Natural killer cell (primary cell): Measurements from ENCODE around the gene BYSL. TPM values are rescaled to one million over a fixed set of nuclear protein-coding genes. Genes with fewer than 3 reads are reported as not detected.

Experiments
- ATAC-seq, 3 donors: fragments of 150-1000 bp in 2 of 3; fragments of 200-7000 bp in 1 of 3; cut with Tn5 transposase; 1 replicate in 1 of 3; 2 replicates in 2 of 3; pipeline ENCODE4 v1.10.0; 2021; ENCODE audit warnings: mild to moderate bottlenecking in 2 of 3, moderate library complexity in 2 of 3
- DNase-seq, 2 donors: peaks; one replicate each; pipeline versions ENCODE4 v3.0.0 to v3.0.0-alpha.2; 2013 to 2021; ENCODE audit warnings: mixed read lengths in 1 of 2
- H3K27ac ChIP-seq: one replicate; pipeline ENCODE4 v1.5.1; 2013; ENCODE audit warnings: mild to moderate bottlenecking, low read length
- H3K27me3 ChIP-seq: one replicate; pipeline ENCODE4 v1.6.1; 2013; ENCODE audit warnings: low read length; ENCODE audit not compliant: control insufficient read depth, insufficient read depth
- H3K36me3 ChIP-seq: one replicate; pipeline ENCODE4 v1.6.1; 2013; ENCODE audit warnings: low read length; ENCODE audit not compliant: control insufficient read depth, insufficient read depth
- H3K4me1 ChIP-seq: one replicate; pipeline ENCODE4 v1.6.1; 2013; ENCODE audit warnings: low read length; ENCODE audit not compliant: control insufficient read depth, insufficient read depth
- H3K4me3 ChIP-seq: one replicate; pipeline ENCODE4 v1.5.1; 2013; ENCODE audit warnings: low read length
- H3K9me3 ChIP-seq: one replicate; pipeline ENCODE4 v1.6.1; 2013; ENCODE audit warnings: low read length; ENCODE audit not compliant: control insufficient read depth, insufficient read depth
- H3K27ac Mint-ChIP-seq, 2 donors: one replicate each; pipeline ENCODE4 v1.8.0; 2022; ENCODE audit warnings: mild to moderate bottlenecking in 2 of 2, mixed read lengths in 2 of 2, moderate library complexity in 1 of 2
- H3K27me3 Mint-ChIP-seq, 2 donors: one replicate each; pipeline ENCODE4 v1.8.0; 2022; ENCODE audit warnings: low read depth in 2 of 2, mixed read lengths in 2 of 2
- H3K36me3 Mint-ChIP-seq: one replicate; pipeline ENCODE4 v1.8.0; 2022; ENCODE audit warnings: mixed read lengths
- H3K4me1 Mint-ChIP-seq, 2 donors: one replicate each; pipeline ENCODE4 v1.8.0; 2022; ENCODE audit warnings: mixed read lengths in 2 of 2
- H3K4me3 Mint-ChIP-seq: one replicate; pipeline ENCODE4 v1.8.0; 2022; ENCODE audit warnings: mild to moderate bottlenecking, moderate library complexity, mixed read lengths
- H3K9me3 Mint-ChIP-seq, 2 donors: one replicate each; pipeline ENCODE4 v1.8.0; 2022; ENCODE audit warnings: mixed read lengths in 2 of 2
- CTCF ChIP-seq: fragments of 200-600 bp; IDR thresholded peaks from one replicate; pipeline ENCODE4 v1.8.0; 2022; ENCODE audit warnings: antibody characterized with exemption
- WGBS: methylation state at CpG from one replicate; pipeline ENCODE4 v1.1.7; 2013; ENCODE audit warnings: missing lambda C conversion rate; ENCODE audit not compliant: insufficient coverage; 5-methylcytosine and 5-hydroxymethylcytosine counted together
- intact Hi-C: fragments of 100-400 bp; cut with micrococcal nuclease; formaldehyde crosslinking; loops from one replicate; pipeline ENCODE4 v1.14.2; 2022
- total RNA-seq, 4 donors: library from RNA; stranded (reverse); fragments of 120-200 nt in 1 of 4; gene quantifications; one replicate each; pipeline versions ENCODE4 v1.2.3 to v1.2.4, GENCODE V29; 2013 to 2022

The BYSL gene
- total RNA-seq, 3 donors from 2014 or later (not counting 1 experiment from before 2014, with no cell fraction given), result 5.4 to 11.6 (median 5.7) TPM

DNA sequence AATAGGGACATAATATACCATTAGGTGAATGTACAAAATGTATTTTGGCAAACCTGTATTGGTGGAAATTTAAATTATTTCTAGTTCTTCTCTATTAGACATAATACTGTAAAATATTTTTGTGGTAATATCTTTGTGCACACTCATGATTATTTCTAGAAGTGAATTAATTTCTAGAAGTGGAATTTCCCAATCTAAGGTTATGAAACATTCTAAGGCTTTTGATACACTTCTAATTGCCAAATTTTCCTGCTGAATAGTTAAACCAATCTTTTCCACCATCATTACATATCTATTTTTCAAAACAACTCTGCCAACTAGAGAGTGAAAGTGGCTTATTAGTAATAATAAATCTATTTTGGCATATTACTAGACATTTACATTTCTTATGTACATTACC lies 22.2 kb downstream of the BYSL start:
- Mint-ChIP-seq H3K27ac (peak overlapping the region in 1 of 2 donors; percentile 46), H3K4me1 (peaks cover 48 to 60% of the 10 kb centered on the region in 2 donors), H3K4me3 (peak overlapping the region; percentile 28), H3K9me3 (no peaks in the 10 kb centered on the region), H3K36me3 (no peaks in the 10 kb centered on the region), H3K27me3 (no peaks in the 10 kb centered on the region)
- no peak for DNase-seq
- intact Hi-C loops, result no loop called here
- no peak overlapping the region for H3K27ac ChIP-seq
- H3K36me3 ChIP-seq, result peaks cover 8% of the 10 kb centered on the region
- no peak for ATAC-seq
- peaks cover 41% of the 10 kb centered on the region for H3K4me1 ChIP-seq
- TF ChIP-seq CTCF, result no peak
- no peaks in the 10 kb centered on the region for H3K9me3 ChIP-seq
- no peak overlapping the region for H3K4me3 ChIP-seq
- no peaks in the 10 kb centered on the region for H3K27me3 ChIP-seq

DNA sequence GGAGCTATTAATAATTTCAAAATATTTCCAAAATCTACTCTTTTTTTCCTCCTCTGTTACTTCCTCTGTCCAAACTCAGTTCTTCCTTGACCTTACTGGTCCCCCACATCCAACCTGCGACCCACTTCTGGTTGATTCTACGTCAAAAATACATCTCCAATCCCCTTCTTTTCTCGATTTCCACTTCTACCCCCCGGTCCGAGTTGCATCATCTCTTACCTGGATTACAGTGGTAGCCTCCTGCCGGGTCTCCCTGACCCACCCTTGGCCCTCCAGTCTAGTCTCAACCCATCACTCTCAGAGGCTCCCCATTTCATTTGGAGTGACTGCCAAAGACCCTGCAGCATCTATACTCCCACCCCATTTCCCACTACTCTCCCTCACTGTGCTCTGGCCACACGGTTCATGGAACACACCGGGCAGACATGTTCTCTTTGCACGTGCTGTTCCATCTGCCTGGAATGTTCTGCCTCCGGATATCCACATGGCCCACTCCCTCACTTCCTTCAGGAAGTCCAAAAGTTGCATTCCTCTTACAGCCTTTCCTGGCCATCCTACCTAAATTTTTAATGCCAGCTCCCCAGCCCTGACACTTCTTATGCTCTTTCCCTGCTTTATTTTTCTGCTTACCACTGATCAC lies 26.4 kb downstream of the BYSL start:
- H3K4me1 ChIP-seq, result peaks cover 16% of the 10 kb centered on the region
- no peak overlapping the region for H3K27ac ChIP-seq
- H3K27me3 ChIP-seq, result no peaks in the 10 kb centered on the region
- intact Hi-C loops, result no loop called here
- no peaks in the 10 kb centered on the region for H3K9me3 Mint-ChIP-seq
- H3K27me3 Mint-ChIP-seq, result no peaks in the 10 kb centered on the region
- peak overlapping the region; percentile 68 to 69 for H3K27ac Mint-ChIP-seq
- peaks cover 14% of the 10 kb centered on the region for H3K36me3 ChIP-seq
- no peak for DNase-seq
- H3K36me3 Mint-ChIP-seq, result no peaks in the 10 kb centered on the region
- no peak overlapping the region for H3K4me3 Mint-ChIP-seq
- no peak overlapping the region for H3K4me3 ChIP-seq
- H3K9me3 ChIP-seq, result no peaks in the 10 kb centered on the region
- WGBS, result 90% methylated on average over 10 of the region's 10 CpGs
- TF ChIP-seq CTCF, result no peak
- no peak for ATAC-seq
- peaks cover 33 to 47% of the 10 kb centered on the region in 2 donors for H3K4me1 Mint-ChIP-seq

DNA sequence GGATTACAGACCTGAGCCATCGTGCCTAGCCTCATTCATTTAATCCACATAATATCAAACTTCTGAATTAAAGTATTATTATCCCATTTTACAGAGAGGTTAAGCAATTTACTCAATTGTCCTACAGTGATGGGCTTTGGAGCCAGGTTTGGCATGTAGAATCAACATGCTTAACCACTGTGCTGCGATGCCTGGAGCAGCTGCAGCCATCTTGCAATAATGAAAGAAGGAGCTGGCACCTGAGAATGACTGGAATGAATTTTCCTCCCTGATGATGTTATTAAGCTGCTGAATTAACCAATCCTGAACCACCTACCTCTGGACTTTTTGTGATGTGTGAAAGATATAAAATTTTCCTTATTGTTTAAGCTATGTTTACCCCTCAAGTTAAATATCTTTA lies 33.4 kb downstream of the BYSL start:
- Mint-ChIP-seq H3K27me3 (no peaks in the 10 kb centered on the region), H3K4me1 (peaks cover 48 to 67% of the 10 kb centered on the region in 2 donors), H3K4me3 (no peak overlapping the region), H3K36me3 (no peaks in the 10 kb centered on the region), H3K9me3 (no peaks in the 10 kb centered on the region), H3K27ac (peak overlapping the region; percentile 50 to 71)
- Histone ChIP-seq H3K4me1 (peaks cover 28% of the 10 kb centered on the region), H3K27me3 (no peaks in the 10 kb centered on the region), H3K36me3 (peaks cover 17% of the 10 kb centered on the region), H3K27ac (no peak overlapping the region), H3K9me3 (no peaks in the 10 kb centered on the region), H3K4me3 (no peak overlapping the region)
- TF ChIP-seq CTCF, result no peak
- intact Hi-C loops, result no loop called here
- no peak for ATAC-seq
- DNase-seq, result no peak
- 100% methylated on average over 2 of the region's 2 CpGs for WGBS

DNA sequence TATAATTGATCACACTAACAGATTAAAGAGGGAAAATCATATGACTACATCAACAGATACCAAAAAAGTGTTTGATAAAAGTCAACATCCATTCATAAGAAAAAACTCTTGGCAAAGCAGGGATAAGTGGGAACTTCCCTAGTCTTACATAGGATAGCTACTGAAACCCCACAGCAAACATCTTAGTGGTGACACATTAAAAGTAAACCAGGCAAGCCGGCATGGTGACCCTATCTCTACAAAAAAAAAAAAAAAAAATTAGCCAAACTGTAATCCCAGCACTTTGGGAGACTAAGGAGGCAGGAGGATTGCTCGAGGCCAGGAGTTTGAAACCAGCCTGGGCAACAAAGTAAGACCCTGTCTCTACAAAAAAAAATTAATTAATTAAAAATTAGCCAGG lies 34.1 kb downstream of the BYSL start:
- Histone ChIP-seq H3K4me3 (no peak overlapping the region), H3K9me3 (no peaks in the 10 kb centered on the region), H3K27me3 (no peaks in the 10 kb centered on the region), H3K36me3 (peaks cover 14% of the 10 kb centered on the region), H3K4me1 (peaks cover 31% of the 10 kb centered on the region), H3K27ac (no peak overlapping the region)
- ATAC-seq (no peak), DNase-seq (no peak)
- intact Hi-C loops, result no loop called here
- 100% methylated on average over 1 of the region's 2 CpGs for WGBS
- Mint-ChIP-seq H3K36me3 (no peaks in the 10 kb centered on the region), H3K9me3 (no peaks in the 10 kb centered on the region), H3K4me1 (peaks cover 50 to 68% of the 10 kb centered on the region in 2 donors), H3K4me3 (no peak overlapping the region), H3K27me3 (no peaks in the 10 kb centered on the region), H3K27ac (peak overlapping the region; percentile 50 to 71)
- TF ChIP-seq CTCF, result no peak
